ENCODE data around the gene GLYR1.

GLYR1 gene

DNA sequence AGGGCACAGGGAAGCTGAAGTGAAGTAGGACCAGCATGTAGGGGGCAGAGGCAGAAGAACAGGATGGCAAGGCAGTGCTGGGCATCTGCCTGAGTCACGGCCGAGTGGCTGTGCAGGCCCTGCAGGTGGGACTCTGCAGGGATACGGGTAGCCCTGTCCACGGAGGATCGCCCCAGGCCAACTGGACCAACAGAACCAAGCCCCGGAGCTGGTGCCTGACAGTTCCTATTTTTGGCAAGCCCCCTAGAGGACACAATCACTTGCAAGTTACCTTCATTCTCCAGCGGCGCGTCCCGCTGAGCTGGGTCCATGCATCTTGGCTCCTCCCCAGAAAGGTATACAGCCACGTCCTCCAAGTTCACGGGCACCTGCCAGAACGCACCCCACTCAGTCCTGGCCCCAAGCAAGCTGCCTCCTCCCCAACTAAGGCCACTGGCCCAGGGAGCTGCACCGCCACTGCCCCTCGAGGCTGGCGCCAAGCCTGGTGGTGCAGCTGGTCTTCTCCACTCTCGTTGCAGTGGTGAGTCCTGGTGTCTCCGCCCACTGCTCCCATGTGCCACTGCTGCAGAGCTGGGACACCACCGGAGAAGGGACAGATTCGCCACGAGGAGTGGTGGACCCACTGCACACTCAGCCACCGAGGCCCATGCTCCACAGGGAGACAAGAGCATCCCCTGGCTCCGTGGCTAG, 86.7 kb downstream of the GLYR1 start:
- Histone ChIP-seq H3K9me3 (ENCODE audit: control insufficient read depth, insufficient read depth, low read length) (no peaks in the 10 kb centered on the region), H3K36me3 (ENCODE audit: control insufficient read depth, insufficient read depth, low read length) (peaks cover 42% of the 10 kb centered on the region), H3K4me1 (ENCODE audit: control insufficient read depth, insufficient read depth, low read length) (no peaks in the 10 kb centered on the region), H3K4me3 (ENCODE audit: low read depth, low read length) (no peak overlapping the region), H3K27me3 (ENCODE audit: control insufficient read depth, insufficient read depth, low read length) (no peaks in the 10 kb centered on the region), H3K9ac (ENCODE audit: low read depth, low read length) (no peak overlapping the region)

DNA sequence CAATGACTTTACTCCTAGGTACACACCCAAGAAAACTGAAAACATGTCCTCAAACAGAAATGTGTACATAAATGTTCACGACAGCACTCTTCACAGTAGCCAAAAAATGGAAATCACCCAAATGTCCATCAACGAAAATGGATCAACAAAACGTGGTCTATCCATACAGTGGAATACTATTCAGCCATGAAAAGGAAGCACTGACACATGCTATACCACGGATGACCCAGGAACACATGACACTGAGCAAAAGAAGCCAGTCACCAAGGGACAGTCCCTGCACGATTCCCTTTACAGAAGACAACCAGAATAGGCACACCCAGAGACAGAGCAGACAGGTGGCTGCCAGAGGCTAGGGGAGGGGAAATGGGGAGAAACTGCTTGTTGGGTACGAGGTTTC, 91.4 kb downstream of the GLYR1 start:
- peaks cover 46% of the 10 kb centered on the region for H3K36me3 ChIP-seq (ENCODE audit: control insufficient read depth, insufficient read depth, low read length)
- no peaks in the 10 kb centered on the region for H3K4me1 ChIP-seq (ENCODE audit: control insufficient read depth, insufficient read depth, low read length)
- H3K9me3 ChIP-seq (ENCODE audit: control insufficient read depth, insufficient read depth, low read length), result no peaks in the 10 kb centered on the region
- H3K4me3 ChIP-seq (ENCODE audit: low read depth, low read length), result no peak overlapping the region
- no peaks in the 10 kb centered on the region for H3K27me3 ChIP-seq (ENCODE audit: control insufficient read depth, insufficient read depth, low read length)
- H3K9ac ChIP-seq (ENCODE audit: low read depth, low read length), result no peak overlapping the region

DNA sequence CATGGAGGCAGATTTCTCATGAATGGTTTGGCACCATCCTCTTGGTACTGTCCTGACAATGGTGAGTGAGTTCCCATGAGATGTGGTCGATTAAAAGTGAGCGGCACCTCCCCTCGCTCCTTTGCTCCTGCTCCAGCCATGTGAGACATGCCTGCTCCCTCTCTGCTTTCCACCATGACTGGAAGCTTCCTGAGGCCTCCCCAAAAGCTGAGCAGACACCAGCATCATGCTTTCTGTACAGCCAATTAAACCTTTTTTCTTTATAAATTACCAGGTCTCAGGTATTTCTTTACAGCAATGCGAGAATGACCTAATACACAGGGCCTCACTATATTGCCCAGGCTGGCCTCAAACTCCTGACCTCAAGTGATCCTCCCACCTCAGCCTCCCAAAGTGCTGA, 92.2 kb downstream of the GLYR1 start:
- H3K36me3 ChIP-seq (ENCODE audit: control insufficient read depth, insufficient read depth, low read length), result peaks cover 39% of the 10 kb centered on the region
- no peaks in the 10 kb centered on the region for H3K27me3 ChIP-seq (ENCODE audit: control insufficient read depth, insufficient read depth, low read length)
- no peak overlapping the region for H3K9ac ChIP-seq (ENCODE audit: low read depth, low read length)
- H3K4me3 ChIP-seq (ENCODE audit: low read depth, low read length), result no peak overlapping the region
- H3K4me1 ChIP-seq (ENCODE audit: control insufficient read depth, insufficient read depth, low read length), result no peaks in the 10 kb centered on the region
- no peaks in the 10 kb centered on the region for H3K9me3 ChIP-seq (ENCODE audit: control insufficient read depth, insufficient read depth, low read length)

DNA sequence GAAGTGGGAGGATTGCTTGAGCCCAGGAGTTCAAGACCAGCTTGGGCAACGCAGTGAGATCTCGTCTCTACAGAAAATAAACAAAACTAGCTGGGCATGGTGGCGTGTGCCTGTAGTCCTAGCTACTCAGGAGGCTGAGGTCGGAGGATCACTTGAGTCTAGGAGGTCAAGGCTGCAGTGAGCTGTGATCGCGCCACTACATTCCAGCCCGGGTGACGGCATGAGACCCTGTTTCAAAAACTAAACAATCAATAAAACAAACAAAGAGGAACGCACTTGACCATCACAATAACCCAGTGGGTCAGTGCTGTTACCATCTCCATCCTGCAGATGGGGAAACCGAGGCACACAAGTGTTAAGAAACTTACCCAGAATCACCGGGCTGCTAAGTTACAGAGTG, 93.9 kb downstream of the GLYR1 start:
- H3K4me3 ChIP-seq (ENCODE audit: low read depth, low read length), result no peak overlapping the region
- H3K4me1 ChIP-seq (ENCODE audit: control insufficient read depth, insufficient read depth, low read length), result no peaks in the 10 kb centered on the region
- peaks cover 36% of the 10 kb centered on the region for H3K36me3 ChIP-seq (ENCODE audit: control insufficient read depth, insufficient read depth, low read length)
- H3K9ac ChIP-seq (ENCODE audit: low read depth, low read length), result no peak overlapping the region
- H3K9me3 ChIP-seq (ENCODE audit: control insufficient read depth, insufficient read depth, low read length), result no peaks in the 10 kb centered on the region
- no peaks in the 10 kb centered on the region for H3K27me3 ChIP-seq (ENCODE audit: control insufficient read depth, insufficient read depth, low read length)

Measured in iPS-15b (cell line).